Measurements from ENCODE around the gene PTGER1.
A peak's percentile ranks its signal among the peaks of the same experiment; 100 is the strongest.

The PTGER1 gene

DNA sequence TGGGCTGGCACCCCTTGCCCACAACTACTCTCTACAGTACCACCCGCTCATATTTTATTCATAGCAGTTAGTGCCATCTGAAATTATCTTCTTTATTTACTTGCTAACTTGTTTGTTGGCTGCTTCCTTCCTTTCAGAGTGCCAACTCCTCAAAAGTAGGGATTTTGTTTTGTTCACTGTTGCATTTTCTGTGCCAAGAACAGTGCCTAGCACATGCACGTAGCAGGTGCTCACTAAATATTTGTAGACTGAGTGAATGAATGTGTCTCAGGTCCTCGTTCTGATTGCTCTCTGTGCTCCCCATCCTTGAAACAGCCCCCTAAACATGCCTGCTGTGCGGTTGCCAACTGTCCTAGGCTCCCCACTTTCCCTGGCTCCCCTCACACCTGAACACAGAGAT lies 19.3 kb upstream of the PTGER1 start:
- H3K4me3 ChIP-seq (ENCODE audit: low read depth, low read length): no peak overlapping the region
- TF ChIP-seq, protein P1, sequence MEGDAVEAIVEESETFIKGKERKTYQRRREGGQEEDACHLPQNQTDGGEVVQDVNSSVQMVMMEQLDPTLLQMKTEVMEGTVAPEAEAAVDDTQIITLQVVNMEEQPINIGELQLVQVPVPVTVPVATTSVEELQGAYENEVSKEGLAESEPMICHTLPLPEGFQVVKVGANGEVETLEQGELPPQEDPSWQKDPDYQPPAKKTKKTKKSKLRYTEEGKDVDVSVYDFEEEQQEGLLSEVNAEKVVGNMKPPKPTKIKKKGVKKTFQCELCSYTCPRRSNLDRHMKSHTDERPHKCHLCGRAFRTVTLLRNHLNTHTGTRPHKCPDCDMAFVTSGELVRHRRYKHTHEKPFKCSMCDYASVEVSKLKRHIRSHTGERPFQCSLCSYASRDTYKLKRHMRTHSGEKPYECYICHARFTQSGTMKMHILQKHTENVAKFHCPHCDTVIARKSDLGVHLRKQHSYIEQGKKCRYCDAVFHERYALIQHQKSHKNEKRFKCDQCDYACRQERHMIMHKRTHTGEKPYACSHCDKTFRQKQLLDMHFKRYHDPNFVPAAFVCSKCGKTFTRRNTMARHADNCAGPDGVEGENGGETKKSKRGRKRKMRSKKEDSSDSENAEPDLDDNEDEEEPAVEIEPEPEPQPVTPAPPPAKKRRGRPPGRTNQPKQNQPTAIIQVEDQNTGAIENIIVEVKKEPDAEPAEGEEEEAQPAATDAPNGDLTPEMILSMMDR (IDR thresholded peaks at IDR 0.05; ENCODE audit: insufficient read depth, low read depth, low read length, missing control alignments): no peak
- no peak for DNase-seq (ENCODE audit: low read depth)

DNA sequence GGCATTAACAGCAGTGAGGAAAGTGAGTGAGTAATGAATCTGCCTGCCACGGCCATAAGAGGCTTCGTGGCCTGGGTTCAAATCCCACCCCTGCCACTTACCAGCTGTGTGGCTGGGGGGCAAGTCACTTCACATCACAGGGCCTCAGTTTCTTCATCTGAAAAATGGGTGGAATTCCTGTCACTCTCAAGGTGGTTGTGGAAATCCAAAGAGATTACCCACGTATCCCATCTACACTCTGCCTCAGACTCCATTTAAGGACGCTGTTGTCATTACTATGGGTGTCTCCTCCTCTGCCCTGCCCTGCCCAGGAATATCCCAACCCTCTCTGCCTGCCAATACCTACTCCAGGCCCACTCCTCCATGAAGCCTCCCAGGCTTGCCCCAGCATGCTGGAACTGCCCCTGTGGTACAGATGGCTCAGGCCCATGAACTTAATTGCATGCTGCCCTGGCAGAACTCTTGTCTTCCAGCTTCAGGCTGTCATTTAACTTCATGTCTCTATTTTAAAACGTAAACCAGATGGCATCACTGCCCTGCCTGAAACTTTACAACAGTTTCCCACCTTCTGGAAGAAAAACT lies 17.7 kb upstream of the PTGER1 start:
- no peak overlapping the region for H3K4me3 ChIP-seq (ENCODE audit: low read depth, low read length)
- TF ChIP-seq, protein P1 (IDR thresholded peaks at IDR 0.05; ENCODE audit: insufficient read depth, low read depth, low read length, missing control alignments): no peak
- DNase-seq (ENCODE audit: low read depth): no peak

DNA sequence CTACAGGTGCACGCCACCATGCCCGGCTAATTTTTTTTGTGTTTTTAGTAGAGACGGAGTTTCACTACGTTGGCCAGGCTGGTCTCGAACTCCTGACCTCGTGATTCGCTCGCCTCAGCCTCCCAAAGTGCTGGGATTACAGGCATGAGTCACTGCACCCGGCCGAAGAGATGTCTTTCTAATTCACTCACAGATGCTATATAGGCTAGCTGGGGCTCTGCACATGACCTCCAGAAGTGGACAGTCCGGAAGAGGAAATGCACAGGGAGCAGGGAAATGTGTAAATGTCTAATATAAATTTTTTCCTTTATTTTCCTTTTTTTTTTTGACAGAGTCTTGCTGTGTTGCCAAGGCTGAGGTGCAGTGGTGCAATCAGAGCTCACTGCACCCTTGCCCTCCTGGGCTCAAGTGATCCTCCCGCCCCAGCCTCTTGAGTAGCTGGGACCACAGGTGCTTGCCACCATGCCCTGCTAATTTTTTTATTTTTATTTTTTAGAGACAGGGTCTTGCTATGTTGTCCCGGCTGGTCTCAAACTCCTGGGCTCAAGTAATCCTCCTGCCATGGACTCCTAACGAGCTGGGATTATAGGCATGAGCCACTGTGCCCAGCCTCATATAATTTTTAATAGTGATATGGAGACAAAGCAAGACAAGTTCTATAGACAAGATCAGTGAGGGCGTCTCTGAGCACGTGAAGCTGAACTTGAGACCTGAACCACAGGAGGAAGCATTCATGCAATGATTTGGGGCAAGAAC lies 12.4 kb upstream of the PTGER1 start:
- H3K4me3 ChIP-seq (ENCODE audit: low read depth, low read length): no peak overlapping the region
- TF ChIP-seq, protein P1 (IDR thresholded peaks at IDR 0.05; ENCODE audit: insufficient read depth, low read depth, low read length, missing control alignments): no peak
- no peak for DNase-seq (ENCODE audit: low read depth)

DNA sequence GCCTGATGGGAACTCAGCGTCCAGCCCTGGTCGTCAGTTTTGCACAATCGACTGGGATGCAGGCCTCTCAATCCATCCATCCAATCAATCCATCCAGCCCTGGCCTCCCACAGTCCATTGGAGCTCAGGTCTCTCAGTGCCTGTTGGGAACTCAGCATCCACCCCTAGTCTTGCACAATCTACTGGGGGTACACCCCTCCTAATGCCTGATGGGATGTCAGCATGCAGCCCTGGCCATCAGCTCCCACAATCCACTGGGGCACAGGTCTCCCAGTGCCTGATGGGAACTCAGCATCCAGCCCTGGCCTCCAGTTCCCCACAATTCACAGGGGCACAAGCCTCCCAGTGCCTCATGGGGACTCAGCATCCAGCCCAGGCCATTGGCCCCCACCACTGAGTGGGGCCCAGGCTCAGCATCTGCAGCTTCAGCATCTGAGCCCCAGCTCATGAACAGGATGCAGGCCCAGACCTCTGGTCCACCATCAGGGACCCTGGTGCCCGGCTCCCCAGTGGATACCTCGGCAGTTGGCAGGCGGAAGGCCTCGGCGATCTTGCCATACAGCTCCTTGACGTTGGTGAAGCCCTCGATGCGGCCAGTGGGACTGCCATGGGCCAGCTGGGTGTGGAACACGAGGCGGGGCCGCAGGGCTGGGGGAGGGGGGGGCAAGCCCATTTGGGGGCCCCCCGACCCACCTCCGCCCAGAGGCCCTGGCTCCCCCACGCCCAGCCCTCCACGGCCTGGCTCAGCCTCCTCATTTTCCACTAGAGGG lies 7.2 kb upstream of the PTGER1 start:
- TF ChIP-seq, protein P1 (IDR thresholded peaks at IDR 0.05; ENCODE audit: insufficient read depth, low read depth, low read length, missing control alignments): no peak
- no peak for DNase-seq (ENCODE audit: low read depth)
- H3K4me3 ChIP-seq (ENCODE audit: low read depth, low read length): no peak overlapping the region

DNA sequence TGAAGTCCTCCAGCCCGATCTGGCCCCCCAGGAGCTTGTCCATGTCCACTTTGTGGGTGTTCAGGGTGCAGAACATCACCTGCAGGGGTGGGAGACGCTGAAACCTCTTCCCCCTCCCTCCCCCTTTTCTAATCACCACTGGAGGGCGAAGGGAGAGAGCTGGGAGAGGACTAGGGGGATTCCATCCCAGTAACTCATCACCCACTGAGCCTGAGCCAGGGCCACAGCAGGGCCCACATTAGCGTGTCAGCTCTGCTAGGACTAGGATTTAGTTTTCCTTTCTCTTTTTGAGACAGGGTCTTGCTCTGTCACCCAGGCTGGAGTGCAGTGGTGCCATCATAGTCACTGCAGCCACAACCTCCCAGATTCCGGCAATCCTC lies 5.5 kb upstream of the PTGER1 start:
- DNase-seq (ENCODE audit: low read depth): no peak
- TF ChIP-seq, protein P1 (IDR thresholded peaks at IDR 0.05; ENCODE audit: insufficient read depth, low read depth, low read length, missing control alignments): no peak
- H3K4me3 ChIP-seq (ENCODE audit: low read depth, low read length): no peak overlapping the region

DNA sequence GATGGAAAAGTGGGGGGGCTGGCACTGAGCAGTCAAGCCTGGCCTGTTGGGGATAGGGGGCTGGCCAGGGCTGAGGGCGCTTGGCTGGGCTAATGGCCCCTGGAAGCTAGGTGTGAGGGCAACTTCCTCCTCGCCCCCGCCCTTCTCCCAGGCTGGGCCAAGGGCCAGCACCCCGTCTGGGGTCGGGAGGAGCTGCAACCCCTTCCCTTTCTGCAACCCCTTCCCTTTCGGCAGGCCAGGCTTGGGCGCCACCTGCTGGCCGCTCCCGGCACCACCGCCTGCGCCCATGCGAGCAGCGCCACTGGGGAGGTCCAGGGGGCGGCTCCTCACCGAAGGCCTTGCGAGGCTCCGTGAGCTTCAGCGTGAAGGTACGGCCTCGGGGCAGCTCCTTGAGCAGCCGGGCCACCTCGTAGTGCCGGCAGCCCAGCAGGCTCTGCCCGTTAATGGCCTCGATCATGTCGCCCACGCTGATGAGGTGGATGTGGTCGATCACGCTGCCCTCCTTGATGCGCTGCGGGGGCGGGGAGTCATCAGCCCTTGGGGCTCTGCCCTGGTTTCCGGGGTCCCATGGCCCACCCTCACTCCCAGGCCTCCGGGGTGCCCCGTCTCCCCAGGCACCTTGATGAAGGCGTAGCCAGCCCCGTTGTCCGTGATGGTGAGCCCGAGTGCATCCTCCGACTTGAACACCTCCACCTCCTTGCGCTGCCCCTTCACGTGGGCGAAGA lies 5.0 kb upstream of the PTGER1 start:
- no peak overlapping the region for H3K4me3 ChIP-seq (ENCODE audit: low read depth, low read length)
- TF ChIP-seq, protein P1 (IDR thresholded peaks at IDR 0.05; ENCODE audit: insufficient read depth, low read depth, low read length, missing control alignments): peak; percentile 95
- DNase-seq (ENCODE audit: low read depth): peak; percentile 65
